CD4-positive, alpha-beta T cell (primary cell): ENCODE measurements around the gene PACSIN2. TPM values are rescaled to one million over a fixed set of nuclear protein-coding genes. Genes with fewer than 3 reads are reported as not detected.

Experiments used
- ATAC-seq: fragments of 200-7000 bp; cut with Tn5 transposase; one replicate; pipeline ENCODE4 v1.10.0; 2022; ENCODE audit warnings: mild to moderate bottlenecking; ENCODE audit not compliant: poor library complexity
- CTCF ChIA-PET: fragments of 350-600 bp; sonication (Branson Sonifier 250); formaldehyde crosslinking; loops from one replicate; lab custom pipeline; 2021; ENCODE audit warnings: antibody characterized with exemption, inconsistent platforms; lab: Charles Lee
- POLR2A ChIA-PET: fragments of 350-600 bp; sonication (Branson Sonifier 250); formaldehyde crosslinking; loops from one replicate; lab custom pipeline; 2021; ENCODE audit warnings: antibody characterized with exemption, inconsistent platforms; lab: Charles Lee
- DNase-seq, 14 experiments: peaks; one replicate each; pipeline ENCODE4 v3.0.0-alpha.2; 2013 to 2020; ENCODE audit warnings: mixed read lengths in 2 of 14
- H3K27ac ChIP-seq, 2 donors: one replicate each; pipeline versions ENCODE4 v1.5.1 to v1.7.0; 2013; ENCODE audit warnings: low read length in 2 of 2, low read depth in 1 of 2, mild to moderate bottlenecking in 1 of 2
- H3K27me3 ChIP-seq, 2 experiments: 1 replicate in 1 of 2; 2 replicates in 1 of 2; pipeline versions ENCODE4 v1.6.1 to v1.7.0; 2013; ENCODE audit warnings: low read length in 2 of 2, control low read depth in 1 of 2, mild to moderate bottlenecking in 1 of 2, moderate library complexity in 1 of 2; ENCODE audit not compliant: insufficient read depth in 2 of 2, control insufficient read depth in 1 of 2
- H3K36me3 ChIP-seq: one replicate; pipeline ENCODE4 v1.6.1; 2013; ENCODE audit warnings: low read length, control low read depth; ENCODE audit not compliant: insufficient read depth
- H3K4me1 ChIP-seq: one replicate; pipeline ENCODE4 v1.6.1; 2013; ENCODE audit warnings: low read length, control low read depth; ENCODE audit not compliant: insufficient read depth
- H3K4me3 ChIP-seq: one replicate; pipeline ENCODE4 v1.5.1; 2013; ENCODE audit warnings: mild to moderate bottlenecking, low read length, moderate library complexity
- H3K9me3 ChIP-seq, 2 experiments: 1 replicate in 1 of 2; 2 replicates in 1 of 2; pipeline versions ENCODE4 v1.6.1 to v1.7.0; 2013; ENCODE audit warnings: low read length in 2 of 2, mild to moderate bottlenecking in 2 of 2, control low read depth in 1 of 2, moderate library complexity in 1 of 2; ENCODE audit not compliant: control insufficient read depth in 1 of 2, insufficient read depth in 1 of 2
- H3K27ac Mint-ChIP-seq: one replicate; pipeline ENCODE4 v1.8.0; 2020; ENCODE audit warnings: mixed read lengths
- H3K27me3 Mint-ChIP-seq: one replicate; pipeline ENCODE4 v1.8.0; 2021; ENCODE audit warnings: mixed read lengths
- H3K36me3 Mint-ChIP-seq: one replicate; pipeline ENCODE4 v1.8.0; 2021; ENCODE audit warnings: low read depth, mixed read lengths
- H3K4me1 Mint-ChIP-seq: one replicate; pipeline ENCODE4 v1.8.0; 2021; ENCODE audit warnings: low read depth, mixed read lengths
- H3K4me3 Mint-ChIP-seq: one replicate; pipeline ENCODE4 v1.8.0; 2020; ENCODE audit warnings: mild to moderate bottlenecking, mixed read lengths
- H3K9me3 Mint-ChIP-seq: one replicate; pipeline ENCODE4 v1.8.0; 2020; ENCODE audit warnings: mixed read lengths
- CTCF ChIP-seq: fragments of 200-600 bp; IDR thresholded peaks from one replicate; pipeline ENCODE4 v1.8.0; 2022; ENCODE audit warnings: antibody characterized with exemption, mild to moderate bottlenecking
- intact Hi-C, 2 experiments: fragments of 100-400 bp; cut with DNase I in 1 of 2; cut with micrococcal nuclease in 1 of 2; formaldehyde crosslinking; loops; one replicate each; pipeline versions ENCODE4 v1.15.1 to v1.9.0; 2023 to 2025; cut with DNase I, micrococcal nuclease
- total RNA-seq, 174 experiments: library from RNA in 2 of 174; stranded (reverse) in 2 of 174; gene quantifications; one replicate each; pipeline ENCODE4 v1.2.3 and lab custom pipeline; 2021 to 2026

The PACSIN2 gene
- total RNA-seq, 2 experiments from 2014 or later, result 23.3 to 25.5 TPM

- Histone ChIP-seq H3K27ac (no peak overlapping the region), H3K4me1 (no peaks in the 10 kb centered on the region), H3K36me3 (peaks cover 29% of the 10 kb centered on the region), H3K9me3 (no peaks in the 10 kb centered on the region), H3K4me3 (no peak overlapping the region), H3K27me3 (no peaks in the 10 kb centered on the region)
- no peak overlapping the region for H3K4me3 Mint-ChIP-seq
- DNase-seq (no peak), ATAC-seq (no peak)
- no peak for TF ChIP-seq CTCF
- intact Hi-C loops, result no loop called here
- CTCF ChIA-PET, result no interaction called here
- peaks cover 43% of the 10 kb centered on the region for H3K36me3 Mint-ChIP-seq
- H3K9me3 Mint-ChIP-seq, result no peaks in the 10 kb centered on the region
- H3K27me3 Mint-ChIP-seq, result no peaks in the 10 kb centered on the region
- no peak overlapping the region for H3K27ac Mint-ChIP-seq
- H3K4me1 Mint-ChIP-seq, result peaks cover 12% of the 10 kb centered on the region
- POLR2A ChIA-PET, result no interaction called here
Measured at GRCh38 chr22:42912059-42912458, 102.9 kb downstream of the PACSIN2 start.

GRCh38 chr22:42910221-42910942, 104.6 kb downstream of the PACSIN2 start:
- Mint-ChIP-seq H3K4me1 (peaks cover 12% of the 10 kb centered on the region), H3K4me3 (no peak overlapping the region), H3K27ac (no peak overlapping the region), H3K36me3 (peaks cover 52% of the 10 kb centered on the region), H3K9me3 (no peaks in the 10 kb centered on the region), H3K27me3 (no peaks in the 10 kb centered on the region)
- Histone ChIP-seq H3K4me3 (no peak overlapping the region), H3K4me1 (no peaks in the 10 kb centered on the region), H3K36me3 (peaks cover 29% of the 10 kb centered on the region), H3K27ac (no peak overlapping the region), H3K27me3 (no peaks in the 10 kb centered on the region), H3K9me3 (peaks cover 0 to 3% of the 10 kb centered on the region in 2 experiments)
- no peak for ATAC-seq
- POLR2A ChIA-PET, result no interaction called here
- CTCF ChIA-PET, result no interaction called here
- TF ChIP-seq CTCF, result no peak
- DNase-seq, result no peak
- intact Hi-C loops, result no loop called here

GRCh38 chr22:42909363-42910058, 105.4 kb downstream of the PACSIN2 start:
- H3K4me1 Mint-ChIP-seq, result peaks cover 16% of the 10 kb centered on the region
- intact Hi-C loops, result no loop called here
- no peak overlapping the region for H3K4me3 Mint-ChIP-seq
- ATAC-seq, result no peak
- H3K9me3 ChIP-seq, result peaks cover 0 to 3% of the 10 kb centered on the region in 2 experiments
- POLR2A ChIA-PET, result no interaction called here
- no peaks in the 10 kb centered on the region for H3K4me1 ChIP-seq
- DNase-seq, result no peak
- CTCF ChIA-PET, result interaction anchor here (0.6 kb wide), 1 partner anchor 455 kb away, joined by 5 read pairs; no protein-coding TSS in a partner anchor
- H3K9me3 Mint-ChIP-seq, result no peaks in the 10 kb centered on the region
- H3K27ac Mint-ChIP-seq, result no peak overlapping the region
- no peak for TF ChIP-seq CTCF
- H3K27me3 ChIP-seq, result no peaks in the 10 kb centered on the region
- H3K36me3 ChIP-seq, result peaks cover 29% of the 10 kb centered on the region
- H3K27ac ChIP-seq, result no peak overlapping the region
- peaks cover 56% of the 10 kb centered on the region for H3K36me3 Mint-ChIP-seq
- H3K4me3 ChIP-seq, result no peak overlapping the region
- no peaks in the 10 kb centered on the region for H3K27me3 Mint-ChIP-seq
